Activated CD4-positive, alpha-beta T cell treated with anti-CD3 and anti-CD28 coated beads for 1 hour (primary cell): ENCODE results near the gene NPR1.
"Not testable (repeated sequence)": the region's sequence is repeated elsewhere in the genome, so short reads cannot be mapped to it uniquely, and the experiment has no call there.

Source experiments
- DNase-seq: peaks from one replicate; pipeline ENCODE4 v3.0.0-alpha.2; 2020

Gene NPR1

DNA sequence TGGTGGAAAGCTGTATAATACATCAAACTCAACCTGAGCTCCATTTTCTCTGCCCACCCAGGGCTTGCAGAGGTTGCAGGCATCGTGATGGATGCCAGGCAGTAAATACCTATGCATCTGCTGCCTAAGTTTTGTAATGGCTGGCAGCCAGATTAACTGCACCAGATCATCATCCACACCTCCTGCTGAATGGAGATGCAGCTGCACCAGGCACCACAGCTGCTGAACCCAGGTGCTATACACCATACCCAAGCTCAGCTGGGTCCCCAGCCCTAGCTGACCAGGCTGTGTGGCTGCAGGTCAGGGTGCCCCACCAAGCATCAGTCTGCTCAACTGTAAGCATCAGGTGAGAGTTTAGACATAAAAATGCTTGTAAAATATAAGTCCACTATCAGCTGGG lies 26.7 kb upstream of the NPR1 start:
- no peak for DNase-seq

DNA sequence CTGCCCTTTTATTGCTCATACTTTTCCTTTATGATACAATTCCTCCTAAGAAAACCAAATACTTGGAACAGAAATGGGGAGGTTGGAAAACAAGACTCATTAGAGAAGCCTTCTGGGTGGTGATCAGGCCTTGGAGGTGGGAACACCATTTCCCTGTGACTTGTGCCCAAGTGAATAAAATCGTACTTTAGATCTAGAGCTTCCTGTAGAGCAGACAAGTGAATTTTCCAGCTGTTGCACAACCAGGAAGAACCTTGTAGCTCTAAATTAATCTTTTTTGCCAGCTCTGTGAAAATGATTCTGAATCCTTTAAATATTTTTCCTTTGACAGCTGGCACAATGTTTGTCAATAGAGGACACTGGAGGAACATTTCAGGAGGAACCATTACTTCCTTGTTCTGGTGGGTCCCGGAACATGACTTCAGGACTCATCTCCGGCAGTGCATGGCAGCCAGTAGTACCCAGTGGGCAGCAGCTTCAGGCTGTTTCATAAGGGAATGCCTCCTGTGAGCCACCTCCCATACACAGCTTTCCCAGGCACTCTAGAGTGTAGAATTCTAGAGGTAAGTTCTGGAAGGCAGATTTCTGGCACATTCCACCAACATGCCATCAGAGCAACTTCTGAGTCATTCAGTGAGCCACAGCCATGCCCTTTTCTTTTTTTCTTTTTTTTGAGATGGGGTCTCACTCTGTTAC lies 25.5 kb upstream of the NPR1 start:
- DNase-seq, result no peak

DNA sequence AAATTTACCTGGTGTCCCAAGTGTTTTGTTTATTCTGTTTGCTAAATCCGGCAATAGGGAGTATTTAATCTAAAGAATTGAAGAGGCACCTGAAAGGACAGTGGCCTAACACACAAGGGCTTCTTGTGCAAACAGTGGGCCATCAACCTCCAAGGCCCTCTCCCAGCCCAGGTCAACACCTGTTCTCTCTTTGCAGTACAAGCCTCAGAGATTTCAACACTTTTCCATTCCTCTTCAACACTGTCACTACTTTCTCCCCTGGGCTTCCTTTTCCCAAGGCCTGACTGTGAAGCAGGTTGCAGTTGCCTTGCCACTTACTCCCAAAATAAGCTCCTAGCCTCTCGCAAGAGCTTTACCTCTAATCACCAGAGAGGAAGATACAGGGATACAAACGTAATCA lies 23.2 kb upstream of the NPR1 start:
- no peak for DNase-seq

DNA sequence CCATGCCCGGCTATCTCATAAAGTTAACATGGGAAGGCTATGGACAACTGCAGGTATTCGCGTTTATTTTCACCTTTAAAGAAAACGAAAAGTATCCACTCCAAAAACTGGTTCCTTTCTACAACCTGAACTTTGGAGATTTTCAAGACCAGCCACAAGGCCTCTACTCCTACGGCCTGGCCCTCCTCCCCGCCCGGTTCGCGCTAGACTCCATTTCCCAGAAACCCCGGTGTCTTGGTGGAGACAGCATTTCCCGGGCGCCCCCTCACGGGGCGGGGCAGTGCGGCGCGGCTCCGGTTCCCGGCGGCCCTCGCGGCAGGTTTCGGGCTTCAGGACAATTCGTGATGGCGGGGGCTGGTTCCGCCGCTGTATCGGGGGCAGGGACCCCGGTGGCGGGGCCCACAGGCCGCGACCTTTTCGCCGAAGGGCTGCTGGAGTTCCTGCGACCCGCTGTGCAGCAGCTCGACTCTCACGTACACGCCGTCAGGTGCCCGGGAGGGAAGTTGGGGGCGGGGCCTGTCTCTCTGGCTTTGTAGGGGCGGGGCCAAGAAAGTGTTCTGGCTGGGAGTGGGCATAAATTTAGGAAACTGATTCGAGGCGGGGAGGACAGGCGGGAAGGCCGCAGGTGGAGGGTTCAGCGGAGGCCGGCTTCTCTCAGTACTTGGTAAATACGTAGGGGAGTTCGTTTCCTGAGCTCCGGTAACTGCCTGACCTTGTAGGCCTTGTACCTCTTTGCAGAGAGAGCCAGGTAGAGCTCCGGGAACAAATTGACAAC lies 19.9 kb upstream of the NPR1 start, which contains the start of gene SNAPIN:
Gene SNAPIN, plus strand, starts transcription at position 304 of the 775 bp plus-strand sequence. Its CDS starts 41 bp downstream, at position 345.
- peak; percentile 79 for DNase-seq

DNA sequence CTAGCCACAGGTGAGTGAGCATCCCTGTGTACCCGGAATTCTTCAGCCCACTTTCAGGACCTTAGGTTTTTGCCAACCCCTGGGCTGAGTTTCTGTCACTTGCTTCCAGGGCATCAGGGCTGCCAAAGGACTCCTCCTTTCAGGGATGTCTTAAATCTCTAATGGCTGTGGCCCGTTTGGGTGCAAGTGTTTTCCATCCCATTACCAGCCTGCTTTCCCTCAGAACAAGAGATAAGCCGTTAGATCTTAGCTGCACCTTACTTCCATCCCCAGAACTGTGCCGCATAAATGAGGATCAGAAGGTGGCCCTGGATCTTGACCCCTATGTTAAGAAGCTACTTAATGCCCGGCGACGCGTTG lies 19.3 kb upstream of the NPR1 start:
- DNase-seq, result no peak

DNA sequence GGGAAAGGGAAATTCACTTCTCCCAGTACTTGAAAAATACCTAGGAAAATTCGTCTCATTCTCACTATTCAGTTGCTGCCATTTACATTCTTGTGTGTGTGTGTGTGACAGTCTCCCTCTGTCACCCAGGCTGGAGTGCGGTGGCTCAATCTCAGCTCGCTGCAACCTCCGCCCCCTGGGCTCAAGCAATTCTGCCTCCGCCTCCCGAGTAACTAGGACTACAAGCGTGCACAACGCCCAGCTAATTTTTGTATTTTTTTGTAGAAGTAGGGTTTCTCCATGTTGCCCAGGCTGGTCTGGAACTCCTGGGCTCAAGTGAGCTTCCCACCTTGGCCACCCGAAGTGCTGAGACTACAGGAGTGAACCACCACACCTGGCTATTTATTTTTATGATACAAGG lies 18.8 kb upstream of the NPR1 start:
- no peak for DNase-seq

DNA sequence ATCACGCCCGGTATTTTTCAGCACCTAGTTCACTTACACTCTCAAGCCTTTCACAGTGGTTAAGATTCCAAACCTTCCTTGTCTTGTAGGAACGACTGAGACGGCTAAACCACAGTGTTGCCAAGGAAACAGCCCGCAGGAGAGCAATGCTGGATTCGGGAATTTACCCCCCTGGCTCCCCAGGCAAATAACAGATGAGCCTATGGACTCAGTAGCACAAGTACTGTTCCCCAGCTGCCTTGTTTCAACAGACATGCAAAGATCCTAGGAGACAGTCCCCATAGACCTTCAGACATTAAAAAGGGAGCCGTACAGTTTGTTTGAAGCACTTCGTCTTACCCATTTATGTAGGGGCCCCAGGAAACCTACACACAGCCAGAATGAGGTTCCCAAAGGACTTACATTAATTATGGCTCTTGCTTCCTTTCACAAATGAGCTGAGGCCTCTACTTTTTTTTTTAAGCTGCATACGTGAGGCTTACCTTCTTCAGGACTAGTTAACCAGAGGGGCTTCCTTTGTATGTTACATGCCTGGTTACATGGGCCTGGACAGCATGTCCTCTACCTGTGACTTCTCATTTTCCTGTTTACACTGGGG lies 17.3 kb upstream of the NPR1 start:
- no peak for DNase-seq

DNA sequence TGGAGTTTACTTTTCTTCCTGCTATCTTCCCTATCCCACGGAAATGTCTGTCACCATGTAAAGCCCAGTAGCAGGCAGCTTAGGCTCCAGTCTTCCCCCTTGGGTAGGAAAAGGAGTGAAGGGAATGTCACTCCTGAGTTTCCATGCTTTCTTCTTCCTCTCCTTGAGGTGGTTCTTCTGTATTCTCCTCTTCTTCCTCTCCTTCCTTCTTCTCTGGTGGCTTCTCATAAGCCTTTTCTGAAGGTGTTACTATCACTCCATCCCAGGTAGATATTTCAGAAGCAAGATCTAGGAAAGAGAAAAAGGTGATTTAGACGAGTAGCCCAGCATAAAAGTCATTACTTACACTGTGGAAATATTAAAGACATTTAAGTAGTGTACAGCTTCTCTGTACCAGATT lies 16.2 kb upstream of the NPR1 start:
- no peak for DNase-seq

DNA sequence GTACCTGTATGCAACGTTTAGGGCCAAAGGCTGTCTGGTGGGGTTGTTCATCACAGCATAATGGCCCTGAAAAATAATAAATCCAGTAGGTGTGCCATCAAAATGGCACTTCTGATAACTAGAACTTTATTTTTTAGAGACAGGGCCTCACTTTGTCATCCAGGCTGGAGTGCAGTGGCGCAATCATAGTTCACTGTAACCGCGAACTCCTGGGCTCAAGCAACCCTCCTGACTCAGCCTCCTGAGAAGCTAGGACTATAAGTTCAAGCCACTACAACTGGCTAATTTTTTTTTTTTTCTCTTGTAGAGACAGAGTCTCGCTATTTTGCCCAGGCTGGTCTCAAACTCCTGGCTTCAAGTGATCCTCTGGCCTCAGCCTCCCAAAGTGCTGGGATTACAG lies 15.3 kb upstream of the NPR1 start:
- no peak for DNase-seq

DNA sequence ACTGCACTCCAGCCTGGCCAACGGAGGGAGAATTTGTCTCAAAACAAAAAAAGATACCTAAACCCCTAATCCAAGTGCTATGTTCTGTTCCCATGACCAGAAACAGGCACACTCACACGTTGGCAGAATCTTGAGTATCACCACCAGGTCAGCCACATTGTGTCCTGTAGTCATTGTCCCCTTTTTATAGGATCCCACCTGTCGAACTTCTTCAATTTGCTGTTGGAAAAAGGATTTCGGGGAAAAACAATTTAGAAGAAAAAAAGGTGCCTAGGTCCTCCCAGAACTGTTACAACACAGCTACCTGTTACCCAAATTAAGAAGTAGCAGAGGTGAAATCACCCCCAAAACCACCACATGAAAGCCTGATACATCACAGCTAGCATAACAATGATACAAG lies 11.0 kb upstream of the NPR1 start:
- DNase-seq, result no peak

DNA sequence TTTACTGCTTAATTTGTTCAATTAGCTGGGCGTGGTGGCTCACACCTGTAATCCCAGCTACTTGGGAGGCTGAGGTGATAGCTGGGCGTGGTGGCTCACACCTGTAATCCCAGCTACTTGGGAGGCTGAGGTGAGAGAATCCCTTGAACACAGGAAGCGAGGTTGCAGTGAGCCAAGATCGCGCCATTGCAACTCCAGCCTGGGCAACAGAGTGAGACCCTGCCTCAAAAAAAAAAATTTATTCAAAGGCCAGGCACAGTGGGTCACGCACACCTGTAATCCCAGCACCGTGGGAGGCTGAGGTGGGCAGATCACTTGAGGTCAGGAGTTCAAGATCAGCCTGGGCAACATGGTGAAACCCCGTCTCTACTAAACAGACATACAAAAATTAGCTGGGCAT lies 9.8 kb upstream of the NPR1 start:
- DNase-seq, result not testable (repeated sequence)

DNA sequence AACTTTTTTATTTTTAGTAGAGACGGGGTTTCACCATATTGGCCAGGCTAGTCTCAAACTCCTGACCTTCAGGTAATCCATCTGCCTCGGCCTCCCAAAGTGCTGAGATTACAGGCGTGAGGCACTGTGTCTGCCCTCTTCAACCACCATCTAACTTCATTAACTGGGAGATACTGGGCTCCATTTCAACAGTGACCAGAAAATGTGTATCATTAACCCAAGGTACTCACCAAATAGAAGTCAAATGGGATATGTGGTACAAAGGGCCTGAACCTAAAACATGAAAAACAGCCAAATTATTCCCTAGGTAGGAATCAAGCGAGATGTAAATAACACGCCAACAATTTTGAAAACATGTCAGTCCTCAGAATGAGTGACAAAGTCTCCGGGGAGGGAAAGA lies 8.9 kb upstream of the NPR1 start:
- no peak for DNase-seq

DNA sequence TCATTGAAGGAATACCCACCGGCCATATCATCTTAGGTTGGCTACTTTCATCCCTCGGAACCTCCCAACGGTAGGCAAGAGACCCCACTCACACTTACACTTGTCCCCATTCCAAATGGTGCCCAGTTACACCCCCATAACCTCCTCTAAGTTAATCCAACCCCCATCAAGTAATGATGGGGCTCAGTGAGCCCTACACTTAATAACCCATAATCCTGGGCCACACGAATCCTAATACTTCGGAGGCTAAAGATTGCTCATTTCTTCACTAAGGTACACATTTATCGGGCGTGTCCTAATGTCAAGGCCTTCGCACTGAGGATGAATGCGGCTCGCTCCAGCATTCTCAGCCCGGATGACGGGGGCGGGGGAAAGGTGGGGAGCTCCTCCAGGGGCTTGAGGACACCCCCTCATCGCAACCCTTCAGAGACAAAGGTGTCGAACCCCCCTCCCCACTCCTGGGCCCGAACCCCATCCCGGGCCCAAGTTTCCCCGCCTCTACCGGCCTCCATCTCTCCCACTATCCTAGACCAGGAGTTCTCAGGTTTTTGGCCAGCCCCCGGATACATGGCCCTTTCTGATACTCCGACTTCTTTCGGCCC lies 8.1 kb upstream of the NPR1 start:
- DNase-seq, result peak; percentile 16

DNA sequence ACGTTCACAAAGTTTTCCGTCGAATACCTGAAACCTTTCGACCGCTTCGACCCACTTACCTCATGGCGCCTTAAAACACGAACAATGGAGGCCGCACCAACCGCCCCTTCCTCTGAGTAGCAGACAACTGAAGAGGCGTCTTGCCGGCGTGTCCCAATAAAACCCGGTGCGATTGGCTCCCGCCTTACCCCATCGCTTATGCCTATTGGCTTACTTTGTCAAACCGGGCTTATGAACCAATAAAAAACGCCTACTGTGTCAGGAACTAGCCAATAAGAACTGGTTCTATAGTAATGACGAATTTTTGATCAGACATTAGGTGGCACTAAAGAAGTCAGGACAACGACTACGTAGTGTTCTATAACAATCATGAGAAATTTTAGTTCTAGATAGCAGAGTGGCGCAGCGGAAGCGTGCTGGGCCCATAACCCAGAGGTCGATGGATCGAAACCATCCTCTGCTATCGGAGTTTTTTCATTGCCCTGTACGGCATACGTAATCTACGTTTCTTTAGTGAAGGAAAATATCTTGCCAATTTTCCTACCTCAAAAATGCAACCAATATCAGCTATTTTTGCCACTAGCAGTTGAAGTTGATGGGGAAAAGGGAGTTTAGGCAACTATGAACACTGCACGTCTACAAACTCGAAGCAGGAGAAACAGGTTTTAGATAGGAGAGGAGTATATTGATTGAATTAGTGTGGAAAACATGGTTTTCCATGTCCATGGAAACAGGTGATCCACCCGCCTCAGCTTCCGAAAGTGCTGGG lies 7.4 kb upstream of the NPR1 start, which contains the start of gene ILF2:
Gene ILF2, minus strand, starts transcription at position 135 of the 769 bp plus-strand sequence. Its CDS starts 71 bp downstream, at position 64.
- DNase-seq, result peak; percentile 97

DNA sequence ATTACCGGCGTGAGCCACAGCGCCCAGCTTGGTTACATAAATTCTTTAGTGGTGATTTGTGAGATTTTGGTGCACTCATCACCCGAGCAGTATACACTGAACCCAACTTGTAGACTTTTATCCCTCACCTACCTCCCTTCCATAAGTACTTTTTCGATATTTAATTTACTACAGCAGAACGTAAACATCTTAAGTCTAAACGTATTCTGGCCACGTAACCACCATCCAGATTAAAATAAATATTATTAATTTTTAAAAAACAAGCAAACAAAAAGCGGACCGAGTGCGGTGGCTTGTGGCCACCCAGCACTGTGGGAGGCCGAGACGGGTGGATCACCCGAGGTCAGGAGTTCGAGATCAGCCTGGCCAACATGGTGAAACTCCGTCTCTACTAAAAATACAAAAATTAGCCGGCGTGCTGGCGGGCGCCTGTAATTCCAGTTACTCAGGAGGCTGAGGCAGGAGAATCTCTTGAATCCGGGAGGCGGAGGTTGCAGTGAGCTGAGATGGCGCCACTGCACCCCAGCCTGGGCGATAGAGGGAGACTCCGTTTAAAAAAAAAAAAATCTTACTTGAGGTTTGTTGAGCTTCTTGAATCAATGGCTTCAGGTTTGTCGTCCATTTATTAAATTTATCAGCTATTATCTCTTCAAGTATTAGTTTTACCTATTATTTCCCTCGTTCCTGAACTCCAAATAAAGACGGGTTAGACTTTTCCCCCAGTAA lies 6.7 kb upstream of the NPR1 start:
- DNase-seq, result peak; percentile 23

DNA sequence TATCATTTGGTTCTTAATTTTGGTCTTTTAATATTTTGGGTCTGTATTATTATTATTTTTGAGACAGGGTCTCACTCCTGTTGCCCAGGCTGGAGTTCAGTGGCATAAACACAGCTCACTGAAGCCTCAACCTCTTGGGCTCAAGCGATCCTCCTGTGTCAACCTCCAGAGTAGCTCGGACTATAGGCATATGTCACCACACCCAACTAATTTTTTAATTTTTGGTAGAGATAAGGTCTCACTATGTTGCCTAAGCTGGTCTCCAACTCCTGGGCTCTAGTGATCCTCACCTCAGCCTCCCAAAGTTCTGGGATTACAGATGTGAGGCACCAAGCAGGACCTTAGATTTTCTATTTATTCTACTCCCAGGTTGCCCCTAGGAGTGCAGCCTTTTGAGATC lies 5.0 kb upstream of the NPR1 start:
- DNase-seq, result no peak

DNA sequence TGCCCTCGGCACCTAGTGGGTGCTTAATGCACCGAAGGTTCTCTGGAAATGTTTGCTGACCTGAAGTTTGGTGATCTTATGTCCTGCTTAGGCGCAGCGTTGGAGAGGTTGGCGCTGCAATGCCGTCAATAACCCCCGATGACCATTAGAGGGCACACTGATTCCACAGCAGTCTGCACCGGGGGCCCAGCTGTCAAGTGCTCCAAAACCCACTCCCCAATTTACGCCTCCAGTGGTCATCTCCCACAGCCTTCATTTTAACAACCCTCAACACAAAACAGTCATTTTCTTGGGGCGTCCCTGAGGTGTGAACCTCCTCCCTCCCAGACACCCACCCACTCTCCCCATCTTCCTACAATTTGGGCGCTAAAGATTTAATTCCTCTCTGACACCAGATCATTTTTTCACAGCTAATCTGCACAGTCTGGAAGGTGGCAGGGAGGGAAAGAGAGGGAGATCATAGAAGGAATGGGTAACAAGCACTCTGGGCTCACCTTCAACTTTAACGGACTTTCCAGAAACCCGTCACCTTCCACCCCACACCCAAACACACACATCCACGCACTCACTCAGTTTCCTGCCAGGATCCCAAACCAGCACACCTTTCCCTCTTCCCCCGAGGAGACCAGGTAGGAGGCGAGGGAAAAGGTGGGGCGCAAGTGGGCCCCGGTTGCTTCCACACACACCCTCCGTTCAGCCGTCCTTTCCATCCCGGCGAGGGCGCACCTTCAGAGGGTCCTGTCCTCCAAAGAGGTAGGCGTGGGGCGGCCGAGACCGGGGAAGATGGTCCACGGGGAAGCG lies 570 bp upstream of the NPR1 start:
- DNase-seq, result peak; percentile 21

DNA sequence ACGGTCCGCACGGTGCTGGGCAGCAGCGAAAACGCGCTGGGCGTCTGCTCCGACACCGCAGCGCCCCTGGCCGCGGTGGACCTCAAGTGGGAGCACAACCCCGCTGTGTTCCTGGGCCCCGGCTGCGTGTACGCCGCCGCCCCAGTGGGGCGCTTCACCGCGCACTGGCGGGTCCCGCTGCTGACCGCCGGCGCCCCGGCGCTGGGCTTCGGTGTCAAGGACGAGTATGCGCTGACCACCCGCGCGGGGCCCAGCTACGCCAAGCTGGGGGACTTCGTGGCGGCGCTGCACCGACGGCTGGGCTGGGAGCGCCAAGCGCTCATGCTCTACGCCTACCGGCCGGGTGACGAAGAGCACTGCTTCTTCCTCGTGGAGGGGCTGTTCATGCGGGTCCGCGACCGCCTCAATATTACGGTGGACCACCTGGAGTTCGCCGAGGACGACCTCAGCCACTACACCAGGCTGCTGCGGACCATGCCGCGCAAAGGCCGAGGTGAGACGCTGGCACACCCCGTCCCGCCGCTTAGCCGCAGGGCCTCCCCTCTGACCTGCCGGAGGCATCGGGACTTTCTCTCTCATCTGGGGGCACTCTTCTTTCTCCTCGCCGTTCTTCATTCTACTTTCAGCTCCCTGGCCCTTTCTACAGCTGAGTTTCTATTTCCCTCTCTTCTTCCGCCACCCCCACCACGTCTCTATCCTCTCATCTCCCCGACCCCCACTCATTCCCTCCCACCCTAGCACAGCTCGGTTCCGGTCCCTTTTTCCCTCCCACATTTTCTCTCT lies 1.0 kb downstream of the NPR1 start:
- DNase-seq, result peak; percentile 17

DNA sequence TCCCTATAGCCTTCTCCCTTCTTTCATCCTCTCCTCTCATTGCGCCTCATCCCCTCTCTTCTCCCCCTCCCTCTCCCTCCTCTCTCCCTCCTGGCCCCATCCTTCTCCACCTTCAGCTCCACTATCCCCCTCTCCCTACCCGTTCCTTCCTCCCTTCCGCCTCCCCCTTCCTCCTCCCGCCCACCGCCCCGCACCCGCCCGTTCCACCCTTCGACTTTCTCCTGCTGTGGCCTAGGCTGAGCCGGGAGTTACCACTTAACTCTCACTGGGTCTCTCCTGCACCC lies 1.6 kb downstream of the NPR1 start:
- no peak for DNase-seq

DNA sequence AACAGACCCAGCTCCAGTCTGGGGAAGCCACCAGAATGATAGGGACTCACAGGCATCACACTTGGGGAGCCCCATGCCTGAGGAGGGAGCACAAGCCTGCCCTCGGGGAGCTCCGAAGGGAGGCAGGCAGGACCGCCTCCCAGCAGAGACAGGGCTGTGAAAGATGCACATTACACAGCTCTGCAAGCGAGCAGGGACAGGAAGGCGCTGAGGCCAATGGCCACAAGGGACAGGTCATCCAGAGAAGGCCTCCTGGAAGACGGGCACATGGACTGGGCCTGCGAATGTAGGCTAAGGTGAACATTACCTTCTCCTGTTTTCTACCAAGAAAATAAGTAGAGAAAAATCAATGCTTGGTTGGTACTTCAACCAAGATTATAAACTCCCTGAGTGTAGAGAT lies 4.2 kb downstream of the NPR1 start:
- no peak for DNase-seq

DNA sequence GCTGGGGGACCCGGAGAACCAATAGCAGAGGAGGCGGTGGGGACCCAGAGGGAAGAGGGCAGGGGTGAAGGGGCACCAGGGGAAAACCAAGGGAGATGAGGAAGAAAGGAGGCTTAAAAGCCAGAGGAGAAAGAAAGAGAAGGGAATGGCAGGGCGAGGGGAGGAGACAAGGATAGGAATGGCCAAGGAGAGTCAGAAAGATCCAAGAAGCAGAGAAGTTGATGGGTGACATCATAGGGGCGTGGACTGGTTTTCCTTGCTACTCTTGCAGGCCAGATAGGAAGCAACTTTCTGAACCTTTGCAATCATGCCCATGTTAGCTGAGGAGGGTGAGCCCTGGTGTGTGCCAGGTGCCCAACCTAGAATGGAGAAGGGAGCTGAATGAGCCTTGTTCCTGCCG lies 5.4 kb downstream of the NPR1 start:
- DNase-seq, result no peak
